Neural progenitor cell (in vitro differentiated cells): ENCODE results near the gene PRSS2. TPM values are rescaled to one million over a fixed set of nuclear protein-coding genes. Genes with fewer than 3 reads are reported as not detected.

Experiments used
- DNase-seq: peaks from one replicate; pipeline ENCODE4 v3.0.0-alpha.2; 2016; ENCODE audit warnings: low spot score
- H2AFZ ChIP-seq: fragments of 200-600 bp; sonication (generic); replicated peaks from 2 replicates; pipeline ENCODE4 v1.6.1; 2016; ENCODE audit warnings: antibody characterized with exemption
- H3F3A ChIP-seq: fragments of 200-600 bp; sonication (generic); 2 replicates; pipeline ENCODE4 v1.6.1; 2016; ENCODE audit warnings: antibody characterized with exemption, low read depth
- H3K27ac ChIP-seq: fragments of 200-600 bp; sonication (generic); 2 replicates; pipeline ENCODE4 v1.5.1; 2016; ENCODE audit warnings: mild to moderate bottlenecking
- H3K27me3 ChIP-seq: fragments of 200-600 bp; sonication (generic); 2 replicates; pipeline ENCODE4 v1.6.1; 2016; ENCODE audit warnings: mild to moderate bottlenecking, moderate library complexity
- H3K36me3 ChIP-seq: fragments of 200-600 bp; sonication (generic); 2 replicates; pipeline ENCODE4 v1.5.1; 2016
- H3K4me1 ChIP-seq: fragments of 200-600 bp; sonication (generic); 2 replicates; pipeline ENCODE4 v1.6.1; 2016; ENCODE audit warnings: mixed run types
- H3K4me2 ChIP-seq: fragments of 200-600 bp; sonication (generic); 2 replicates; pipeline ENCODE4 v1.6.1; 2016
- H3K4me3 ChIP-seq: fragments of 200-600 bp; sonication (generic); 2 replicates; pipeline ENCODE4 v1.5.1; 2016
- H3K79me2 ChIP-seq: fragments of 200-600 bp; sonication (generic); 2 replicates; pipeline ENCODE4 v1.6.1; 2016; ENCODE audit warnings: low read depth
- H3K9ac ChIP-seq: fragments of 200-600 bp; sonication (generic); 2 replicates; pipeline ENCODE4 v1.6.1; 2016
- H3K9me3 ChIP-seq: fragments of 200-600 bp; sonication (generic); 2 replicates; pipeline ENCODE4 v1.5.1; 2016; ENCODE audit warnings: low read depth
- H4K20me1 ChIP-seq: fragments of 200-600 bp; sonication (generic); 2 replicates; pipeline ENCODE4 v1.6.1; 2016; ENCODE audit warnings: low read depth
- H3K27ac Mint-ChIP-seq: 3 replicates; pipeline ENCODE4 v1.8.0; 2021; ENCODE audit warnings: mixed read lengths
- H3K27me3 Mint-ChIP-seq: 2 replicates; pipeline ENCODE4 v1.8.0; 2022; ENCODE audit warnings: low read depth, mild to moderate bottlenecking, inconsistent platforms, moderate library complexity, mixed read lengths; ENCODE audit not compliant: insufficient read depth
- H3K36me3 Mint-ChIP-seq: 3 replicates; pipeline ENCODE4 v1.8.0; 2021; ENCODE audit warnings: mixed read lengths
- H3K4me1 Mint-ChIP-seq: 3 replicates; pipeline ENCODE4 v1.8.0; 2021; ENCODE audit warnings: mixed read lengths
- H3K4me3 Mint-ChIP-seq: 3 replicates; pipeline ENCODE4 v1.8.0; 2021; ENCODE audit warnings: mild to moderate bottlenecking, moderate library complexity, mixed read lengths
- H3K9me3 Mint-ChIP-seq: 3 replicates; pipeline ENCODE4 v1.8.0; 2020; ENCODE audit warnings: mixed read lengths
- EZH2 ChIP-seq: fragments of 200-600 bp; sonication (generic); IDR thresholded peaks from 2 replicates; pipeline ENCODE4 v1.6.1; 2017; ENCODE audit warnings: antibody characterized with exemption, mild to moderate bottlenecking, moderate library complexity
- EZH2phosphoT487 ChIP-seq: fragments of 200-600 bp; sonication (generic); IDR thresholded peaks from 2 replicates; pipeline ENCODE4 v1.6.1; 2017; ENCODE audit warnings: antibody characterized with exemption
- total RNA-seq: library from RNA; depleted of rRNA; stranded (reverse); fragments of >200 nt; gene quantifications from 2 replicates; pipeline ENCODE4 v1.2.3, GENCODE V29; 2015; ENCODE audit warnings: low replicate concordance
- TF ChIP-seq, protein P1 (sequence below): fragments of 200-600 bp; sonication (generic); IDR thresholded peaks from 2 replicates; pipeline ENCODE4 v1.5.1; 2017; ENCODE audit warnings: antibody characterized with exemption, mild to moderate bottlenecking

The PRSS2 gene
- total RNA-seq, 1 donor from 2014 or later: not detected

DNA sequence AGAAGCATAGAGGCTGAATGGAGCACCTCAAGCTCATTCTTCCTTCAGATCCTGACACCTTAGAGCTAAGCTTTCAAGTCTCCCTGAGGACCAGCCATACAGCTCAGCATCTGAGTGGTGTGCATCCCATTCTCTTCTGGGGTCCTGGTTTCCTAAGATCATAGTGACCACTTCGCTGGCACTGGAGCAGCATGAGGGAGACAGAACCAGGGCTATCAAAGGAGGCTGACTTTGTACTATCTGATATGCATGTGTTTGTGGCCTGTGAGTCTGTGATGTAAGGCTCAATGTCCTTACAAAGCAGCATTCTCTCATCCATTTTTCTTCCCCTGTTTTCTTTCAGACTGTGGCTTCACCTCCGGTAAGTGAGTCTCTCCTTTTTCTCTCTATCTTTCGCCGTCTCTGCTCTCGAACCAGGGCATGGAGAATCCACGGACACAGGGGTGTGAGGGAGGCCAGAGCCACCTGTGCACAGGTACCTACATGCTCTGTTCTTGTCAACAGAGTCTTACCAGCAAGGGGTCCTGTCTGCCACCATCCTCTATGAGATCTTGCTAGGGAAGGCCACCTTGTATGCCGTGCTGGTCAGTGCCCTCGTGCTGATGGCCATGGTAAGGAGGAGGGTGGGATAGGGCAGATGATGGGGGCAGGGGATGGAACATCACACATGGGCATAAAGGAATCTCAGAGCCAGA is 31.0 kb downstream of the PRSS2 start:
- H3K27ac ChIP-seq: no peak overlapping the region
- H3K4me3 Mint-ChIP-seq: no peak overlapping the region
- H3F3A ChIP-seq: no peaks in the 10 kb centered on the region
- H3K4me1 Mint-ChIP-seq: peaks cover 12% of the 10 kb centered on the region
- TF ChIP-seq, protein P1, sequence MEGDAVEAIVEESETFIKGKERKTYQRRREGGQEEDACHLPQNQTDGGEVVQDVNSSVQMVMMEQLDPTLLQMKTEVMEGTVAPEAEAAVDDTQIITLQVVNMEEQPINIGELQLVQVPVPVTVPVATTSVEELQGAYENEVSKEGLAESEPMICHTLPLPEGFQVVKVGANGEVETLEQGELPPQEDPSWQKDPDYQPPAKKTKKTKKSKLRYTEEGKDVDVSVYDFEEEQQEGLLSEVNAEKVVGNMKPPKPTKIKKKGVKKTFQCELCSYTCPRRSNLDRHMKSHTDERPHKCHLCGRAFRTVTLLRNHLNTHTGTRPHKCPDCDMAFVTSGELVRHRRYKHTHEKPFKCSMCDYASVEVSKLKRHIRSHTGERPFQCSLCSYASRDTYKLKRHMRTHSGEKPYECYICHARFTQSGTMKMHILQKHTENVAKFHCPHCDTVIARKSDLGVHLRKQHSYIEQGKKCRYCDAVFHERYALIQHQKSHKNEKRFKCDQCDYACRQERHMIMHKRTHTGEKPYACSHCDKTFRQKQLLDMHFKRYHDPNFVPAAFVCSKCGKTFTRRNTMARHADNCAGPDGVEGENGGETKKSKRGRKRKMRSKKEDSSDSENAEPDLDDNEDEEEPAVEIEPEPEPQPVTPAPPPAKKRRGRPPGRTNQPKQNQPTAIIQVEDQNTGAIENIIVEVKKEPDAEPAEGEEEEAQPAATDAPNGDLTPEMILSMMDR: no peak
- TF ChIP-seq EZH2: no peak
- TF ChIP-seq EZH2phosphoT487: no peak
- peaks cover 40% of the 10 kb centered on the region for H3K27me3 ChIP-seq
- H3K36me3 Mint-ChIP-seq: no peaks in the 10 kb centered on the region
- H3K36me3 ChIP-seq: no peaks in the 10 kb centered on the region
- H3K27ac Mint-ChIP-seq: no peak overlapping the region
- H2AFZ ChIP-seq: no peak overlapping the region
- peaks cover 11% of the 10 kb centered on the region for H3K4me1 ChIP-seq
- no peaks in the 10 kb centered on the region for H4K20me1 ChIP-seq
- peaks cover 4% of the 10 kb centered on the region for H3K9me3 Mint-ChIP-seq
- no peaks in the 10 kb centered on the region for H3K9me3 ChIP-seq
- H3K27me3 Mint-ChIP-seq: peaks cover 41% of the 10 kb centered on the region
- H3K9ac ChIP-seq: no peak overlapping the region
- no peak for DNase-seq
- H3K79me2 ChIP-seq: no peaks in the 10 kb centered on the region
- no peak overlapping the region for H3K4me2 ChIP-seq
- H3K4me3 ChIP-seq: no peak overlapping the region

DNA sequence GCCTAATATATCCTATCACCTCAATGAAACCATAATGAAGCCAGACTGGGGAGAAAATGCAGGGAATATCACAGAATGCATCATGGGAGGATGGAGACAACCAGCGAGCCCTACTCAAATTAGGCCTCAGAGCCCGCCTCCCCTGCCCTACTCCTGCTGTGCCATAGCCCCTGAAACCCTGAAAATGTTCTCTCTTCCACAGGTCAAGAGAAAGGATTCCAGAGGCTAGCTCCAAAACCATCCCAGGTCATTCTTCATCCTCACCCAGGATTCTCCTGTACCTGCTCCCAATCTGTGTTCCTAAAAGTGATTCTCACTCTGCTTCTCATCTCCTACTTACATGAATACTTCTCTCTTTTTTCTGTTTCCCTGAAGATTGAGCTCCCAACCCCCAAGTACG is 31.5 kb downstream of the PRSS2 start:
- no peaks in the 10 kb centered on the region for H3F3A ChIP-seq
- no peaks in the 10 kb centered on the region for H4K20me1 ChIP-seq
- peaks cover 37% of the 10 kb centered on the region for H3K27me3 Mint-ChIP-seq
- no peak overlapping the region for H3K9ac ChIP-seq
- TF ChIP-seq EZH2 (no peak), EZH2phosphoT487 (no peak)
- TF ChIP-seq, protein P1: no peak
- H3K4me1 ChIP-seq: peaks cover 10% of the 10 kb centered on the region
- H3K36me3 ChIP-seq: no peaks in the 10 kb centered on the region
- H3K79me2 ChIP-seq: no peaks in the 10 kb centered on the region
- no peak overlapping the region for H3K4me3 Mint-ChIP-seq
- H2AFZ ChIP-seq: no peak overlapping the region
- no peaks in the 10 kb centered on the region for H3K9me3 ChIP-seq
- H3K4me1 Mint-ChIP-seq: peaks cover 12% of the 10 kb centered on the region
- no peak overlapping the region for H3K4me3 ChIP-seq
- H3K27ac Mint-ChIP-seq: no peak overlapping the region
- H3K27ac ChIP-seq: no peak overlapping the region
- H3K4me2 ChIP-seq: no peak overlapping the region
- peaks cover 34% of the 10 kb centered on the region for H3K27me3 ChIP-seq
- peaks cover 4% of the 10 kb centered on the region for H3K9me3 Mint-ChIP-seq
- DNase-seq: no peak
- H3K36me3 Mint-ChIP-seq: no peaks in the 10 kb centered on the region

DNA sequence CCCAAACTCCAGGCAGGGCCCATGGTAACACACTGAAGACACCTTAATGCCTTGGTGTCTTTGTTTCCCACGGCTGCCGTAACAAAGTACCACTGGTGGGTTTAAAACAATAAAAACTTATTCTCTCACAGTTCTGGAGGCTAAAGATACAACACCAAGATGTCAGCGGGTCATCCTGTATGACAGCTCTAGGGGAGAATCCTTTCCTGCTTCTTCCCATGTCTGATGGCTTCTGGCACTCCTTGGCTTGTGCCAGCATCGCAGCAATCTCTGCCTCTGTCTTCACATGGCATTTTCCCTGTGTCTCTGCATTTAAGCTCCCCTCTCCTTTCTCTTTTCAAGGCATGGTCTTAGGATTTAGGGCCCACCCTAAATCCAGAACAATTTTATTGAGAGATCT is 33.1 kb downstream of the PRSS2 start:
- no peak overlapping the region for H2AFZ ChIP-seq
- peaks cover 18% of the 10 kb centered on the region for H3K27me3 ChIP-seq
- H3K9ac ChIP-seq: no peak overlapping the region
- no peak for DNase-seq
- no peaks in the 10 kb centered on the region for H3K4me1 ChIP-seq
- no peak overlapping the region for H3K4me2 ChIP-seq
- peaks cover 23% of the 10 kb centered on the region for H3K27me3 Mint-ChIP-seq
- TF ChIP-seq, protein P1: no peak
- TF ChIP-seq EZH2phosphoT487 (no peak), EZH2 (no peak)
- H4K20me1 ChIP-seq: no peaks in the 10 kb centered on the region
- no peak overlapping the region for H3K4me3 ChIP-seq
- no peak overlapping the region for H3K27ac ChIP-seq
- H3K9me3 Mint-ChIP-seq: peaks cover 3% of the 10 kb centered on the region
- no peaks in the 10 kb centered on the region for H3F3A ChIP-seq
- H3K36me3 Mint-ChIP-seq: no peaks in the 10 kb centered on the region
- no peak overlapping the region for H3K27ac Mint-ChIP-seq
- H3K36me3 ChIP-seq: no peaks in the 10 kb centered on the region
- H3K79me2 ChIP-seq: no peaks in the 10 kb centered on the region
- H3K4me1 Mint-ChIP-seq: no peaks in the 10 kb centered on the region
- no peak overlapping the region for H3K4me3 Mint-ChIP-seq
- H3K9me3 ChIP-seq: no peaks in the 10 kb centered on the region
